ENCODE data around the gene PRKAG2. TPM values are rescaled to one million over a fixed set of nuclear protein-coding genes. Genes with fewer than 3 reads are reported as not detected.
A peak's percentile ranks its signal among the peaks of the same experiment; 100 is the strongest.

PRKAG2 gene
- total and polyA plus RNA-seq, 2 of the 13 experiments (the other 11 are each of a cell fraction or from before 2014, with no cell fraction given), result 0.90 to 1.3 TPM

- Histone ChIP-seq H3K27me3 (ENCODE audit: control insufficient read depth in 1 of 2, insufficient read depth in 2 of 2, low read length in 2 of 2) (peaks cover 6 to 38% of the 10 kb centered on the region in 2 experiments; a peak in 2 of 5 replicates), H3K4me2 (ENCODE audit: low read depth, low read length) (peak overlapping the region; percentile 49), H3K9ac (ENCODE audit: insufficient read depth, low read depth, low read length) (no peak overlapping the region), H3K4me3 (replicated peaks in 1 of 3; ENCODE audit: insufficient read depth in 1 of 3, low read depth in 2 of 3, low read length in 3 of 3) (peak overlapping the region in 1 of 3 experiments; percentile 36; a peak in 1 of 6 replicates), H4K20me1 (ENCODE audit: insufficient read depth, low read length) (no peaks in the 10 kb centered on the region), H3K36me3 (replicated peaks in 1 of 2; ENCODE audit: control insufficient read depth in 1 of 2, insufficient read depth in 2 of 2, low read length in 2 of 2) (no peaks in the 10 kb centered on the region), H3K79me2 (ENCODE audit: insufficient read depth, low read length) (no peaks in the 10 kb centered on the region), H3K9me3 (ENCODE audit: low read length) (no peaks in the 10 kb centered on the region), H2AFZ (ENCODE audit: low read length) (no peak overlapping the region), H3K4me1 (ENCODE audit: insufficient read depth, low read length) (peaks cover 13% of the 10 kb centered on the region; the same call in 1 of the 2 replicates), H3K27ac (ENCODE audit: extremely low read length, insufficient read depth, low read length) (no peak overlapping the region)
- DNase-seq (ENCODE audit: low spot score), result no peak
- in situ Hi-C loops (cut with HindIII; ENCODE audit: extremely low pct_ligation_motif_present, low pct_unique_long_range_greater_than_20kb) (no loop called here), intact Hi-C loops (cut with micrococcal nuclease; ENCODE audit: unreplicated experiment) (no loop called here)
- WGBS (ENCODE audit: low lambda C conversion rate), result 19% methylated on average over 9 of the region's 17 CpGs
- POLR2A ChIA-PET, result no interaction called here
- no peak for FAIRE-seq
- ATAC-seq, result peak; percentile 80
- no TSS peak for BruUV-seq (replicated peaks)
- CTCF ChIA-PET (ENCODE audit: low intra/inter-chr PET ratio, low total read pairs), result no interaction called here
- no peak for TF ChIP-seq REL (CRISPR knock-in tag; conservative IDR thresholded peaks at IDR 0.05)
- no peak for TF ChIP-seq CAMTA2 (CRISPR knock-in tag; IDR thresholded peaks at IDR 0.05; ENCODE audit: borderline replicate concordance)
- TF ChIP-seq ZNF780A (CRISPR knock-in tag; IDR thresholded peaks at IDR 0.05), result no peak
- no peak for TF ChIP-seq TAF15 (IDR thresholded peaks at IDR 0.05; ENCODE audit: low read depth, low read length, poor library complexity, severe bottlenecking)
- no peak for TF ChIP-seq ATF2 (CRISPR knock-in tag; IDR thresholded peaks at IDR 0.05)
- 0 out of 2 replicates have a peak, but pooled peaks have one; percentile 25 for TF ChIP-seq KDM5B (CRISPR knock-in tag; IDR thresholded peaks at IDR 0.05; ENCODE audit: borderline replicate concordance)
- no peak for TF ChIP-seq SUZ12 (IDR thresholded peaks at IDR 0.05; ENCODE audit: low read depth, low read length)
- TF ChIP-seq FOXJ3 (CRISPR knock-in tag; IDR thresholded peaks at IDR 0.05; ENCODE audit: borderline replicate concordance), result no peak
- TF ChIP-seq MNT (IDR thresholded peaks at IDR 0.05), result peak; percentile 7; the same call in 1 of the 2 replicates
- TF ChIP-seq CEBPG (CRISPR knock-in tag; IDR thresholded peaks at IDR 0.05), result 0 out of 2 replicates have a peak, but pooled peaks have one; percentile 7
- TF ChIP-seq MLX (CRISPR knock-in tag; IDR thresholded peaks at IDR 0.05), result peak; percentile 56; the same call in 1 of the 2 replicates
- TF ChIP-seq MAFF (IDR thresholded peaks at IDR 0.05; ENCODE audit: low read depth, low read length), result no peak
- no peak for TF ChIP-seq ZBTB42 (CRISPR knock-in tag; IDR thresholded peaks at IDR 0.05)
- TF ChIP-seq ZNF572 (CRISPR knock-in tag; IDR thresholded peaks at IDR 0.05), result no peak
- no peak for TF ChIP-seq ZNF468 (CRISPR knock-in tag; IDR thresholded peaks at IDR 0.05)
- no peak for TF ChIP-seq ETS1 (CRISPR knock-in tag; IDR thresholded peaks at IDR 0.05)
- no peak for TF ChIP-seq THAP9 (CRISPR knock-in tag; IDR thresholded peaks at IDR 0.05; ENCODE audit: borderline replicate concordance)
These were observed 54.3 kb downstream of the PRKAG2 start for GRCh38 chr7:151822541-151823181.
